ENCODE measurements around the gene ARSD. TPM values are rescaled to one million over a fixed set of nuclear protein-coding genes. Genes with fewer than 3 reads are reported as not detected.
"Not testable (repeated sequence)": the region's sequence is repeated elsewhere in the genome, so short reads cannot be mapped to it uniquely, and the experiment has no call there.

The ARSD gene
- total RNA-seq, 1 experiment from 2014 or later: 12.7 TPM

DNA sequence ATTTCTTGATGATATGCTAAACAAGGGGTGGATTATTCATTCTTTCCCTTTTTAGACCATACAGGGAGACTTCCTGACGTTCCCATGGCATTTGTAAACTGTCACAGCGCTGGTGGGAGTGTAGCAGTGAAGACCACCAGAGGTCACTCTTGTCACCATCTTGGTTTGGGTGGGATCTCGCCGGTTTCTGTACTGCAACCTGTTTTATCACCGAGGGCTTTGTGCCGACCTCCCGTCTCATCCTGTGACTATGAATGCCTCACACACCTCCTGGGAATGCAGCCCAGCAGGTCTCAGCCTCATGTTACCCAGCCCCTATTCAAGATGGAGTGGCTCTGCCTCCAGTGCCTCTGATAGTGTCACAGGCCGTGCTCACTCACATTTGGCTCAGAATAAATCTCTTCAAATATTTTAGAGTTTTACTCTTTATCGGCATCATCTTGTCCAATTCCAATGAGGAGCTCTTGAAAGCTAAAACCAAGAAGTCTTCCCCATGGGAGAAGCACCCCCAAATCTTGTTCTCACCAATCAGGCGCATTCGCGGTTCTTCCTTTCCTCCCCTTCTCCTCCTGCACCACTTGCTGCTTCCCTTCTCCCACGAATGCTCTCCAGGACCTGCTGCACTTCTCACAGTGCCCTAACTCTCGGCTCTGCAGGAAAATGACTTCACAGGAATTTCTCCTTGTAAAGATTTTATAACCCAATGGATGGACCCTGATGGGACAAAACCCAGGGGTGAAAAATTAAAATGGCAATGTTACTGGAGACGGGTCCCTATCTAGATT, 39.2 kb downstream of the ARSD start:
- in situ Hi-C loops (cut with HindIII; ENCODE audit: low pct_unique_long_range_greater_than_20kb, low sequenced_read_pairs); H3K27me3 ChIP-seq (ENCODE audit: control insufficient read depth, insufficient read depth, low read length); H3K9me3 ChIP-seq (ENCODE audit: control insufficient read depth, insufficient read depth, low read depth, low read length); DNase-seq (ENCODE audit: low read depth, low spot score); BruUV-seq (replicated peaks); intact Hi-C loops (cut with micrococcal nuclease; ENCODE audit: unreplicated experiment); H3K4me1 ChIP-seq (ENCODE audit: control insufficient read depth, insufficient read depth, low read length); POLR2A ChIA-PET; H3K36me3 ChIP-seq (ENCODE audit: control insufficient read depth, insufficient read depth, low read length); H3K27ac ChIP-seq (ENCODE audit: low read length): not testable (repeated sequence)
- TF ChIP-seq, protein P1, sequence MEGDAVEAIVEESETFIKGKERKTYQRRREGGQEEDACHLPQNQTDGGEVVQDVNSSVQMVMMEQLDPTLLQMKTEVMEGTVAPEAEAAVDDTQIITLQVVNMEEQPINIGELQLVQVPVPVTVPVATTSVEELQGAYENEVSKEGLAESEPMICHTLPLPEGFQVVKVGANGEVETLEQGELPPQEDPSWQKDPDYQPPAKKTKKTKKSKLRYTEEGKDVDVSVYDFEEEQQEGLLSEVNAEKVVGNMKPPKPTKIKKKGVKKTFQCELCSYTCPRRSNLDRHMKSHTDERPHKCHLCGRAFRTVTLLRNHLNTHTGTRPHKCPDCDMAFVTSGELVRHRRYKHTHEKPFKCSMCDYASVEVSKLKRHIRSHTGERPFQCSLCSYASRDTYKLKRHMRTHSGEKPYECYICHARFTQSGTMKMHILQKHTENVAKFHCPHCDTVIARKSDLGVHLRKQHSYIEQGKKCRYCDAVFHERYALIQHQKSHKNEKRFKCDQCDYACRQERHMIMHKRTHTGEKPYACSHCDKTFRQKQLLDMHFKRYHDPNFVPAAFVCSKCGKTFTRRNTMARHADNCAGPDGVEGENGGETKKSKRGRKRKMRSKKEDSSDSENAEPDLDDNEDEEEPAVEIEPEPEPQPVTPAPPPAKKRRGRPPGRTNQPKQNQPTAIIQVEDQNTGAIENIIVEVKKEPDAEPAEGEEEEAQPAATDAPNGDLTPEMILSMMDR (IDR thresholded peaks at IDR 0.05): peak; percentile 61
- peak; percentile 79 for ATAC-seq
- CTCF ChIA-PET: interaction anchor here (0.7 kb wide), 1 partner anchor 111 kb away, joined by 3 read pairs; no protein-coding TSS in a partner anchor
- peak overlapping the region; percentile 37 to 47 for H3K4me3 ChIP-seq (ENCODE audit: low read depth in 2 of 2, low read length in 2 of 2)

DNA sequence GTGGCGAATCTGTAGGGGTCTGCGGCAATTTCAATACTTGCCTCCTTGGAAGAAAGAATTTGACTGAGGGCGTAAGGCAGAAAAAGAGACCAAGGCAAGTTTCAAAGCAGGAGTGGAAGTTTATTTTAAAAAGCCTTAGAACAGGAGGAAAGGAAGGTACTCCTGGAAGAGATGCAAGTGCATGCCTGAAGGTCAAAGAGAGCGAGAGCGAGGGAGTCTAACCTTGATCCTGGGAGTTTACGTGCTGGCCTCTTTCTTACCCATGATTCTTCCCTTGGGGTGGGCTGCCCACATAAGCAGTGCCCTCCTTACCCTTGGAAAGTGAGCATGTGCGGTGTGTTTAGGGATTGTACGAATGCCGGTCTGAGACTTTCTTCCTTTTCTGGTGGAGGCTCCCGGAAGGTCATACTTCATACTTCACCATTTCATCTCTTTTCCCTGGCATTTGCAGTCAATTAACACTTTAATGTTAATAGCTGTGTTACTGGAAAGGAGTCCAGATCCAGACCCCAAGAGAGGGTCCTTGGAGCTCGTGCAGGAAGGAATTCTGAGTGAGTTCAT, 40.0 kb downstream of the ARSD start:
- Histone ChIP-seq H3K9me3 (ENCODE audit: control insufficient read depth, insufficient read depth, low read depth, low read length) (no peaks in the 10 kb centered on the region), H3K27ac (ENCODE audit: low read length) (no peak overlapping the region), H3K27me3 (ENCODE audit: control insufficient read depth, insufficient read depth, low read length) (no peaks in the 10 kb centered on the region), H3K36me3 (ENCODE audit: control insufficient read depth, insufficient read depth, low read length) (no peaks in the 10 kb centered on the region), H3K4me1 (ENCODE audit: control insufficient read depth, insufficient read depth, low read length) (no peaks in the 10 kb centered on the region), H3K4me3 (ENCODE audit: low read depth in 2 of 2, low read length in 2 of 2) (peak overlapping the region; percentile 37 to 47)
- TF ChIP-seq, protein P2, sequence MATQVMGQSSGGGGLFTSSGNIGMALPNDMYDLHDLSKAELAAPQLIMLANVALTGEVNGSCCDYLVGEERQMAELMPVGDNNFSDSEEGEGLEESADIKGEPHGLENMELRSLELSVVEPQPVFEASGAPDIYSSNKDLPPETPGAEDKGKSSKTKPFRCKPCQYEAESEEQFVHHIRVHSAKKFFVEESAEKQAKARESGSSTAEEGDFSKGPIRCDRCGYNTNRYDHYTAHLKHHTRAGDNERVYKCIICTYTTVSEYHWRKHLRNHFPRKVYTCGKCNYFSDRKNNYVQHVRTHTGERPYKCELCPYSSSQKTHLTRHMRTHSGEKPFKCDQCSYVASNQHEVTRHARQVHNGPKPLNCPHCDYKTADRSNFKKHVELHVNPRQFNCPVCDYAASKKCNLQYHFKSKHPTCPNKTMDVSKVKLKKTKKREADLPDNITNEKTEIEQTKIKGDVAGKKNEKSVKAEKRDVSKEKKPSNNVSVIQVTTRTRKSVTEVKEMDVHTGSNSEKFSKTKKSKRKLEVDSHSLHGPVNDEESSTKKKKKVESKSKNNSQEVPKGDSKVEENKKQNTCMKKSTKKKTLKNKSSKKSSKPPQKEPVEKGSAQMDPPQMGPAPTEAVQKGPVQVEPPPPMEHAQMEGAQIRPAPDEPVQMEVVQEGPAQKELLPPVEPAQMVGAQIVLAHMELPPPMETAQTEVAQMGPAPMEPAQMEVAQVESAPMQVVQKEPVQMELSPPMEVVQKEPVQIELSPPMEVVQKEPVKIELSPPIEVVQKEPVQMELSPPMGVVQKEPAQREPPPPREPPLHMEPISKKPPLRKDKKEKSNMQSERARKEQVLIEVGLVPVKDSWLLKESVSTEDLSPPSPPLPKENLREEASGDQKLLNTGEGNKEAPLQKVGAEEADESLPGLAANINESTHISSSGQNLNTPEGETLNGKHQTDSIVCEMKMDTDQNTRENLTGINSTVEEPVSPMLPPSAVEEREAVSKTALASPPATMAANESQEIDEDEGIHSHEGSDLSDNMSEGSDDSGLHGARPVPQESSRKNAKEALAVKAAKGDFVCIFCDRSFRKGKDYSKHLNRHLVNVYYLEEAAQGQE (IDR thresholded peaks at IDR 0.05; ENCODE audit: insufficient read depth in 1 of 2, low read depth in 2 of 2, low read length in 1 of 2): no peak
- TF ChIP-seq, protein P1 (IDR thresholded peaks at IDR 0.05): no peak
- no peak for TF ChIP-seq TCF7L2 (IDR thresholded peaks at IDR 0.05; ENCODE audit: low read depth, low read length)
- no peak for TF ChIP-seq POLR2AphosphoS5 (IDR thresholded peaks at IDR 0.05; ENCODE audit: low read depth, low read length)
- no peak for TF ChIP-seq SIN3A (IDR thresholded peaks at IDR 0.05; ENCODE audit: borderline replicate concordance, insufficient read depth, low read depth, low read length)
- intact Hi-C loops (cut with micrococcal nuclease; ENCODE audit: unreplicated experiment): no loop called here
- in situ Hi-C loops (cut with HindIII; ENCODE audit: low pct_unique_long_range_greater_than_20kb, low sequenced_read_pairs): no loop called here
- ChIA-PET POLR2A (no interaction called here), CTCF (interaction anchor here (0.7 kb wide), 1 partner anchor 112 kb away, joined by 3 read pairs; no protein-coding TSS in a partner anchor)
- BruUV-seq (replicated peaks): no TSS peak
- DNase-seq (ENCODE audit: low read depth, low spot score) (no peak), ATAC-seq (no peak)
